ENCODE measurements around the gene DLK1.

The DLK1 gene

GRCh38 chr14:100761481-100761880 lies 34.8 kb downstream of the DLK1 start:
- DNase-seq (ENCODE audit: low read depth, low spot score): no peak

GRCh38 chr14:100762089-100762515 lies 35.4 kb downstream of the DLK1 start:
- DNase-seq (ENCODE audit: low read depth, low spot score): no peak

- no peak for DNase-seq (ENCODE audit: low read depth, low spot score)
Observed at GRCh38 chr14:100762901-100763300, 36.2 kb downstream of the DLK1 start.

GRCh38 chr14:100764471-100765115 lies 37.9 kb downstream of the DLK1 start:
- DNase-seq (ENCODE audit: low read depth, low spot score): no peak

- no peak for DNase-seq (ENCODE audit: low read depth, low spot score)
Observed at GRCh38 chr14:100765296-100765695, 38.6 kb downstream of the DLK1 start.

GRCh38 chr14:100765991-100766390 lies 39.3 kb downstream of the DLK1 start:
- no peak for DNase-seq (ENCODE audit: low read depth, low spot score)

- DNase-seq (ENCODE audit: low read depth, low spot score): no peak
Observed at GRCh38 chr14:100767003-100767787, 40.5 kb downstream of the DLK1 start.

GRCh38 chr14:100767788-100768536 lies 41.3 kb downstream of the DLK1 start:
- DNase-seq (ENCODE audit: low read depth, low spot score): no peak

- DNase-seq (ENCODE audit: low read depth, low spot score): no peak
Observed at GRCh38 chr14:100769035-100769939, 42.6 kb downstream of the DLK1 start.

GRCh38 chr14:100770046-100770445 lies 43.4 kb downstream of the DLK1 start:
- no peak for DNase-seq (ENCODE audit: low read depth, low spot score)

- DNase-seq (ENCODE audit: low read depth, low spot score): no peak
Observed at GRCh38 chr14:100770605-100771120, 44.0 kb downstream of the DLK1 start.

- no peak for DNase-seq (ENCODE audit: low read depth, low spot score)
Observed at GRCh38 chr14:100771121-100771800, 44.6 kb downstream of the DLK1 start.

- no peak for DNase-seq (ENCODE audit: low read depth, low spot score)
Observed at GRCh38 chr14:100772607-100773165, 46.0 kb downstream of the DLK1 start.

- no peak for DNase-seq (ENCODE audit: low read depth, low spot score)
Observed at GRCh38 chr14:100773331-100774163, 46.9 kb downstream of the DLK1 start.

GRCh38 chr14:100774164-100774537 lies 47.5 kb downstream of the DLK1 start:
- DNase-seq (ENCODE audit: low read depth, low spot score): no peak

GRCh38 chr14:100775351-100775830 lies 48.7 kb downstream of the DLK1 start:
- no peak for DNase-seq (ENCODE audit: low read depth, low spot score)

GRCh38 chr14:100775831-100776591 lies 49.3 kb downstream of the DLK1 start:
- DNase-seq (ENCODE audit: low read depth, low spot score): no peak

- DNase-seq (ENCODE audit: low read depth, low spot score): no peak
Observed at GRCh38 chr14:100776681-100777365, 50.1 kb downstream of the DLK1 start.

All from activated naive CD8-positive, alpha-beta T cell treated with anti-CD3 and anti-CD28 coated beads, Interleukin-2, amount 50 U/mL, for 16 hours (primary cell).